PC-3 (cell line): Measurements from ENCODE around the gene ANK3. TPM values are rescaled to one million over a fixed set of nuclear protein-coding genes. Genes with fewer than 3 reads are reported as not detected.

Experiments used
- ATAC-seq: fragments of 200-7000 bp; cut with Tn5 transposase; 2 replicates; pipeline ENCODE4 v1.9.1; 2020; ENCODE audit warnings: mild to moderate bottlenecking, moderate library complexity
- BruUV-seq: library from RNA; stranded (reverse); fragments of 400-500 nt; replicated peaks from 2 replicates; lab custom pipeline; 2021; lab: Mats Ljungman, UMichigan
- CTCF ChIA-PET: fragments of 300-600 bp; sonication (Branson Sonifier 250); formaldehyde crosslinking; loops from one replicate; lab custom pipeline; 2022; ENCODE audit warnings: antibody characterized with exemption; lab: Charles Lee
- POLR2A ChIA-PET: fragments of 300-600 bp; sonication (Branson Sonifier 250); formaldehyde crosslinking; loops from one replicate; lab custom pipeline; 2022; ENCODE audit warnings: antibody characterized with exemption; ENCODE audit not compliant: unreplicated experiment; lab: Charles Lee
- DNase-seq: peaks from one replicate; pipeline ENCODE4 v3.0.0-alpha.2; 2015
- H2AFZ ChIP-seq: fragments of 300-600 bp; sonication (generic); 2 replicates; pipeline ENCODE4 v1.6.0; 2016; ENCODE audit warnings: antibody characterized with exemption, low read length
- H3F3A ChIP-seq: fragments of 300-600 bp; sonication (generic); one replicate; pipeline ENCODE4 v1.6.0; 2017; ENCODE audit warnings: antibody characterized with exemption, low read length, control low read depth, mild to moderate bottlenecking; ENCODE audit not compliant: unreplicated experiment
- H3K27ac ChIP-seq: fragments of 300-600 bp; sonication (generic); 2 replicates; pipeline ENCODE4 v1.5.1; 2016; ENCODE audit warnings: mild to moderate bottlenecking, low read length
- H3K27me3 ChIP-seq: fragments of 300-600 bp; sonication (generic); 2 replicates; pipeline ENCODE4 v1.6.1; 2016; ENCODE audit warnings: low read length, mixed read lengths
- H3K36me3 ChIP-seq: fragments of 300-600 bp; sonication (generic); 2 replicates; pipeline ENCODE4 v1.6.1; 2016; ENCODE audit warnings: low read depth, mixed run types, low read length, mixed read lengths
- H3K4me1 ChIP-seq: fragments of 300-600 bp; sonication (generic); 2 replicates; pipeline ENCODE4 v1.5.1; 2016; ENCODE audit warnings: low read length; ENCODE audit not compliant: insufficient read depth
- H3K4me2 ChIP-seq: fragments of 300-600 bp; sonication (generic); 2 replicates; pipeline ENCODE4 v1.6.0; 2016; ENCODE audit warnings: low read length
- H3K4me3 ChIP-seq: fragments of 300-600 bp; sonication (generic); 2 replicates; pipeline ENCODE4 v1.5.1; 2016; ENCODE audit warnings: mild to moderate bottlenecking, low read length, mixed read lengths
- H3K79me2 ChIP-seq: fragments of 300-600 bp; sonication (generic); 2 replicates; pipeline ENCODE4 v1.6.1; 2017; ENCODE audit warnings: low read length, mixed read lengths
- H3K9ac ChIP-seq: fragments of 300-600 bp; sonication (generic); 2 replicates; pipeline ENCODE4 v1.6.0; 2016; ENCODE audit warnings: mild to moderate bottlenecking, low read length
- H3K9me2 ChIP-seq: fragments of 300-600 bp; sonication (generic); replicated peaks from 2 replicates; pipeline ENCODE4 v1.6.1; 2016; ENCODE audit warnings: mixed run types, low read length, mixed read lengths
- H3K9me3 ChIP-seq: fragments of 300-600 bp; sonication (generic); 2 replicates; pipeline ENCODE4 v1.6.1; 2016; ENCODE audit warnings: low read length, mixed read lengths
- H4K20me1 ChIP-seq: fragments of 300-600 bp; sonication (generic); 2 replicates; pipeline ENCODE4 v1.6.1; 2016; ENCODE audit warnings: low read length, mixed read lengths
- CTCF ChIP-seq: fragments of 300-600 bp; sonication (generic); conservative IDR thresholded peaks from 2 replicates; pipeline ENCODE4 v1.5.1; 2017; ENCODE audit warnings: antibody characterized with exemption, low read depth, mild to moderate bottlenecking, low read length
- EZH2 ChIP-seq: fragments of 300-600 bp; sonication (generic); IDR thresholded peaks from one replicate; pipeline ENCODE4 v1.6.1; 2017; ENCODE audit warnings: antibody characterized with exemption, mild to moderate bottlenecking, low read length; ENCODE audit not compliant: unreplicated experiment
- EZH2phosphoT487 ChIP-seq: fragments of 300-600 bp; sonication (generic); IDR thresholded peaks from 2 replicates; pipeline ENCODE4 v1.6.1; 2018; ENCODE audit warnings: mild to moderate bottlenecking, antibody characterized with exemption, low read length, borderline replicate concordance
- intact Hi-C: fragments of 100-400 bp; cut with micrococcal nuclease; formaldehyde crosslinking; loops from 2 replicates; pipeline ENCODE4 v1.9.0; 2023
- total RNA-seq: library from RNA; depleted of rRNA; stranded (reverse); fragments of >200 nt; gene quantifications from 2 replicates; pipeline ENCODE4 v1.2.3, GENCODE V29; 2014

Gene ANK3
- total RNA-seq, 1 experiment from 2014 or later, result 29.5 TPM

GRCh38 chr10:60187691-60188090 is 202.0 kb downstream of the ANK3 start:
- ATAC-seq, result no peak
- ChIA-PET POLR2A (no interaction called here), CTCF (no interaction called here)
- Histone ChIP-seq H3F3A (peaks cover 7% of the 10 kb centered on the region), H3K9me3 (no peaks in the 10 kb centered on the region), H3K9me2 (no peaks in the 10 kb centered on the region), H3K9ac (no peak overlapping the region), H3K27ac (peak overlapping the region; percentile 41; the same call in 1 of the 2 replicates), H3K36me3 (peaks cover 9% of the 10 kb centered on the region; the same call in 1 of the 2 replicates), H4K20me1 (no peaks in the 10 kb centered on the region), H3K4me3 (no peak overlapping the region), H3K4me2 (peak overlapping the region; percentile 2), H3K27me3 (no peaks in the 10 kb centered on the region), H3K4me1 (peaks cover 42% of the 10 kb centered on the region), H2AFZ (no peak overlapping the region), H3K79me2 (no peaks in the 10 kb centered on the region)
- intact Hi-C loops, result loop anchor here (2.0 kb wide), 1 partner anchor 17 kb away; no protein-coding TSS in a partner anchor
- DNase-seq, result no peak
- TF ChIP-seq EZH2phosphoT487, result no peak
- BruUV-seq, result no TSS peak

GRCh38 chr10:60186315-60187071 is 203.2 kb downstream of the ANK3 start:
- Histone ChIP-seq H4K20me1 (no peaks in the 10 kb centered on the region), H3K27me3 (no peaks in the 10 kb centered on the region), H3K27ac (peak overlapping the region; percentile 86), H3K9me3 (no peaks in the 10 kb centered on the region), H3K4me1 (peaks cover 42% of the 10 kb centered on the region), H3K4me2 (peak overlapping the region; percentile 76), H3K9me2 (no peaks in the 10 kb centered on the region), H3K36me3 (peaks cover 8% of the 10 kb centered on the region; the same call in 1 of the 2 replicates), H2AFZ (peak overlapping the region; percentile 63), H3F3A (peaks cover 7% of the 10 kb centered on the region), H3K9ac (peak overlapping the region; percentile 30), H3K79me2 (no peaks in the 10 kb centered on the region), H3K4me3 (peak overlapping the region; percentile 44)
- peak; percentile 98 for DNase-seq
- ATAC-seq, result peak; percentile 80
- BruUV-seq, result no TSS peak
- ChIA-PET CTCF (interaction anchor here (0.5 to 1.7 kb wide), 6 partner anchors 11 to 72 kb away, joined by 3 to 15 read pairs (median 5); no protein-coding TSS in a partner anchor), POLR2A (interaction anchor here (0.7 kb wide), 1 partner anchor 206 kb away, joined by 4 read pairs; no protein-coding TSS in a partner anchor)
- no peak for TF ChIP-seq CTCF
- TF ChIP-seq EZH2, result no peak
- no peak for TF ChIP-seq EZH2phosphoT487
- intact Hi-C loops, result loop anchor here (1.0 to 2.0 kb wide), 6 partner anchors 15 to 71 kb away; no protein-coding TSS in a partner anchor

- POLR2A ChIA-PET, result interaction anchor here (0.6 kb wide), 1 partner anchor 64 kb away, joined by 23 read pairs; no protein-coding TSS in a partner anchor
- peaks cover 7% of the 10 kb centered on the region for H3F3A ChIP-seq
- H3K9me3 ChIP-seq, result no peaks in the 10 kb centered on the region
- peak overlapping the region; percentile 44; the same call in 1 of the 2 replicates for H3K4me3 ChIP-seq
- H3K27ac ChIP-seq, result peak overlapping the region; percentile 86
- no peak for ATAC-seq
- no peaks in the 10 kb centered on the region for H3K27me3 ChIP-seq
- intact Hi-C loops, result no loop called here
- no peak for TF ChIP-seq EZH2
- H3K4me2 ChIP-seq, result peak overlapping the region; percentile 76
- CTCF ChIA-PET, result interaction anchor here (0.7 to 1.7 kb wide), 4 partner anchors 10 to 71 kb away, joined by 3 to 9 read pairs (median 4); no protein-coding TSS in a partner anchor
- peak overlapping the region; percentile 35 for H2AFZ ChIP-seq
- no TSS peak for BruUV-seq
- peak overlapping the region; percentile 30 for H3K9ac ChIP-seq
- 0 out of 2 replicates have a peak, but pooled peaks cover under 1% of the 10 kb centered on the region for H3K36me3 ChIP-seq
- peaks cover 42% of the 10 kb centered on the region for H3K4me1 ChIP-seq
- no peaks in the 10 kb centered on the region for H3K79me2 ChIP-seq
- no peaks in the 10 kb centered on the region for H4K20me1 ChIP-seq
- no peaks in the 10 kb centered on the region for H3K9me2 ChIP-seq
- no peak for DNase-seq
These were observed 204.3 kb downstream of the ANK3 start for GRCh38 chr10:60185421-60185820.
